ENCODE data around the gene RASGRF2.
"Not testable (repeated sequence)": the region's sequence is repeated elsewhere in the genome, so short reads cannot be mapped to it uniquely, and the experiment has no call there.

The RASGRF2 gene

GRCh38 chr5:80985600-80986228 lies 25.6 kb downstream of the RASGRF2 start:
- DNase-seq, result no peak

GRCh38 chr5:80986382-80986781 lies 26.2 kb downstream of the RASGRF2 start:
- no peak for DNase-seq

DNA sequence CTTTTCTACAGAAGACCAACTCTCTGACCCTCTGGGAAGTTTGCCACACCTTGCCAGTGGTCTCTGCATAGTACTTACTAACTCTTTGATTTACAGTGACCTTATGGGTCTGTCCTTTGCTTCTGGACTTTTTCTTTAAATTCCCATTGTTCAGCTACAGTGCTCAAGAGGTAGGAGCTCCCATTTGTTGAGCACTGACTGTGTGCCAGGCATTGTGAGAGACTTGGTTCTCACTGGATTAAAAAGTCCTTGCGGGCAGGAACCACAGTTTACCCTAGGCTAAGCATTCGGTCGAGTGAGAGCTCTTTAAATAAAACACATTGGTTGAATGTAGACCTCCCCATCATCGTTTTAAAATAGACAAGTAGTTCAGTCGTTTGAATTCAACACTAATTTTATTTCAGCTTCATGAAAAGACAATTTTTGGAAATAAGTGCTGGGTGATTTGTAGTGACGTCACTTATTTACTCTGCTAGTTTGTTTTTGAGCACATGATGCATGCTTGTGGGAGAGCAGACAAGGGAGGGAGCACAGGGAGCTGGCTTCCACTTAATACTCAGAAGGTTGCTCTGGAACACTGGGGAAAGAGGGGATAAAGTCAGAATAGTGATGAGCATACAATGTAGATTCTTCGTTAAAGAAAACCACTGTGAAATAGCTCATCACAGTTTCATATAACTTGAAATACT lies 27.1 kb downstream of the RASGRF2 start:
- no peak for DNase-seq

DNA sequence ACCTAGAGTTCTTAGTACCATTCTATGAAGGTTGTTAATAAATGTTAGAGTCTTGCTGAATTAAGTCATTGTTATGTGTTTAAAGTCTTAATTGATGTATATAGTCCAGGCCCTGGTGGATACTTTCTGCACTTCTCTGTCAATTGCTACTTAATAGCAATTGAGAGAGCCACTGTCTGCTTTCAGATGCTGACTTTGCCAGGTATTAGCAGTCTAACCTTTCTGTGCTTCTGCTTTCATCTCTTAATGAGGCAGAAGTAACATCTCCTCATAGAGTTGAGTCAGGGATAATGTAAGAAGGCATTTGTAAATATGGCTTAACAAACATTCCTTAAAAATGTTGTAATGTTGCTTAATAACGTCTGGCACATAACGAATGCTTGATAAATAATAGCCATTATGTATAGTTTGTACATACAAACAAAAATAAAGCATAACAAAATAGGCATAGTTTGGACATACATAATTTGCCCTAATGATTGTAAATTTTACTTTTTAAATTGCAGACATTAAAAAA lies 28.3 kb downstream of the RASGRF2 start:
- DNase-seq, result no peak

DNA sequence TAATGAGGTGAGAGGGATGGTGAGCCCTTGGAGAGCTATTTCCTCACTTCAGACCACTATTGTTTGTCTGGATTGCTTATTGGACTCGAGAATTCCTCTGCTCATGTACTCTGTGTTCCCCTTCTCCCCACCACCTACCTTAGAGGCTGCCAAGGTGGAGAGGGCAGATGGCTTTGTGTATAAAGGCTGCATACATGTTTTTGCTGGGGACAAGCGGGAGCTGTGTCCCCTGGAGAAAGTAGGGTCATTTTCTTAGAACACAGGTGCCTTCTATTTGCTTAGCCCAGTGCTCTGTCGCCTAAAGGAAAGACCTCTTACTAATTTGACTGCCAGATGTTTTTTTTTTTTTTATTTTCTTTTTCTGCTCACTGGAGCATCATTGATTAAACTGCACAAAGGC lies 29.7 kb downstream of the RASGRF2 start:
- DNase-seq, result no peak

DNA sequence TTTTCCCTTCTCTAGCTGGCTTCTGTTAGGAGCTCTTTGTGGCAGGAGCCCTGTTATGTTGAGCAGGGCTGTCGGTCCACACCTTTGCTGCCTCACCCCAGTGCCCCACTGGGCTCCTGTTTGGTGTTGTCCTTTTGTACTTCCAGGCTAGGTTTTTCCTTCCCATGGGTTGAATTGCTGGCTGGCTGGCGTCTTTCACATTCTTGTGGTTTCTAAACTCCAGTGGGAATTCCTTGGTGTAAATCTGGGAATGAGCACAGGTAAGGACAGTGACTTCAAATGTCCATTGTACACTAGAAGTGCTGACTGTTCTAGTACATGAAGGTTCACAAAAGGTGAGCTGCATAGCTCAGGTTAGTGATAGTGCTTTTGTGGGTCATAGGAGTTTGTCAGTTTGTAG lies 30.4 kb downstream of the RASGRF2 start:
- no peak for DNase-seq

DNA sequence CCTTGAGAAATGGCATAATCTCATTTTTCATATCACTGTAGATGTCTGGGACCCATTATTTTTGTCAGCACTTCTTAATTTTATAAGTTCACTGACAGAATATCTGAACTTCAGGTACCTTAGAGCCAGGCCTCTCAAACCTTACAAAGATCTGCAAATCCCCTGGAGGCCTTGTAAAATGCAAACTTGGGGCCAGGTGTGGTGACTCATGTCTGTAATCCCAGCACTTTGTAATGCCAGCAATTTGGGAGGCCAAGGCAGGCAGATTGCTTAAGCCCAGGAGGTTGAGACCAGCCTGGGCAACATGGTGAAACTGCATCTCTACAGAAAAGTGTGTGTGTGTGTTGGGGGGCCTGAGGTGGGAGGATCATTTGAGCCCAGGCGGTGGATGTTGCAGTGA lies 30.8 kb downstream of the RASGRF2 start:
- no peak for DNase-seq

GRCh38 chr5:80995908-80996307 lies 35.7 kb downstream of the RASGRF2 start:
- no peak for DNase-seq

- DNase-seq, result no peak
These were observed 38.4 kb downstream of the RASGRF2 start for GRCh38 chr5:80998590-80998979.

DNA sequence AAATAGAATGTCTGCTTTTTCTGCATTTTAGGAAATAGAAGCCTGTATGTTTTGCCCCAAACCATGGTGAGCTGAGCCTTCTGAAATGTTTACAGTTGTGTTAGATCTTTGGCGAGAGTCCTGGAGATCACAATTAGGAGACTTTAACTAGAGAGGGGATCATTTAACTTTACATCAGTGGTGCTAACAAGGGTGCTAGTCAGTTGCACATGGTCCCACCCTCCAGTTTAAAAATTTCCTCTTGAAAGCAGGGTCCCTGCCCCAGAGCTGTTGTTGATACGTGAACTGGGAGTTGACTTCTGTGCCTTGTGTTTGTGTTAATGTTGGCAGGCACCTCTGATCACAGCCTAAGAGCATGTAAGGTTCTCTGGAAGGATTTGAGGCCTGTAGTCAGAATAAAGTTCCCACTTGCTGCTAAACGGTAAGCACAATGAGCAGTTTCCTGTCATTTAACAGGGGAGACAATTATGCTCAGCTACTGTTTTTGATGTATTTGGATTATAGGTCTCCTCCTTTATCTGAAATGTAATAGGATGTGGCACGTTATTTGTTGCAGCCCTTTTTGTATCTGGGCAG lies 43.7 kb downstream of the RASGRF2 start:
- DNase-seq, result no peak

DNA sequence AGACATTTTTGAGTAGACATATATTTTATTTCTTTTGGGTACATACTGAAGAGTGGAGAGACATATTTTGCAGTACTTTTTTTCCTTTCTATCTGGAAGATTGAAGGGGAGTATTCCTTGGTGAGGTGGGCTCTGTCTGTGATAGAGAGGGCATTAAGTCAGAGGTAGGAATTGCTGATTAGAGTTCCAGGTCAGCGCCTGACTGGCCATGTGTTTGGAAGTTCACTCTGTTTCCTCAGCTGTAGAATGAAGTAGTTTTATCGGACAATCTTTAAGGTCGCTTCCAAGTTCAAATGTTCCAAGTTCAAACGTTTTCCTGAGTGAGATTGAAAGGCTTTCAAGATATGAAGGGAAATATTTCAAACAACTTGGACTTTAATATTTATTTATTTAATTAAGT lies 45.5 kb downstream of the RASGRF2 start:
- no peak for DNase-seq

GRCh38 chr5:81006231-81006630 lies 46.1 kb downstream of the RASGRF2 start:
- DNase-seq, result no peak

- DNase-seq, result no peak
These were observed 46.9 kb downstream of the RASGRF2 start for GRCh38 chr5:81006947-81007636.

GRCh38 chr5:81007637-81008027 lies 47.5 kb downstream of the RASGRF2 start:
- DNase-seq, result no peak

DNA sequence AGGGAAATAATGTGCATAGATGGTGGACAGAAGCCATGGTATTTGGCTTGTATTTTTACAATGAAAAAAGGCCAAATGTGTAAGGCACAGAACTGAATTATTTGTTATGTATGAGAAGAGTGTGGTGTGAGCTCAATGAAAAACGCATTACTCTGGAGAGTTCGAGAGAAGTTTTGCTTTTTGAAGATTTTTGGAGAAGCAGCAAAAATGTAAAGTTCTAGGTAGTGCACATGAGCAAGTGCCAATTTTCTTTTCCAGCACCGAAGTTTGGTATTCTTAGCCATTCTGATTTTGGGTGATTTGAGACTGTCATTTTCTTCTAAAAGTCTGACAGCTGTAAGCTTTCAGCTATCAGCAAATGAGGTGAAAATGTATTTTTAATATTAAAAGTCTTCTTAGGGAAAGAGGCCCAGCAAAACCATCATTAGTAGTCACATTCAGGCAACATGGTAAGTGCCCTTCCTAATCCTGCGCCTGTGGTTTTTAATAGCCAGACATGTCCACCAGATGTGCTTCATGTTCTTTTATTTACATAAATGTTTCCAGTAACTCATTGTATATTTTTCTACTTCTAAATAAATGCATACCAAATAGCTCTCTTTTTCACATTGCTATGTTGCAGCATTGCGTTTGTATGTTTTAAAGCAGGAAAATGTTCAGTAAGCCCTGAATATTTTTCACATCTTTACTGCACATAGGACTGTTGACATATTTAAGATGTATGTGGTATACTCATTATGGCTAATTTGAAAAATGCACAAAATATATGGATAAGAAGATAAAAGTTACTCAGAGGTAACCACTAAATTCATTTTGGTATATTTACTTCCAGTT lies 50.4 kb downstream of the RASGRF2 start:
- no peak for DNase-seq

GRCh38 chr5:81014348-81014747 lies 54.2 kb downstream of the RASGRF2 start:
- DNase-seq, result no peak

DNA sequence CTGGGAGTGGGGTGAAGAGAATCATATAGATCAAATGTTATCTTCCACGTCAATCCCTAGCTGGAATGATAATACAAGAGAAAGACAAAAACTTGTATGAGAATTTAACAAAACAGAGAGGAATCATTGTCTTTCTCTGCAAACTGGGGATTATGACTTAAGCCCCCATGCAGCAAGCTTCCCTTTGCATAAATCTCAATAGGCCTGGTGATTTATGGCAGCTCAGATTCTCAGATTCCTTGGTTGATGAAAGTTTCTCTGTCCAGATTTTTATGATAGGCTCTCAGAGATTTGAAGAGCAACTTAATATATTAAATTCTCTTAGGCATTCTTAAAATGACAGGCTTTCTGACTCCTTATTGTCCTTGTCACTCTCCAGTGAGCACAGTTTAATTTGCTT lies 56.0 kb downstream of the RASGRF2 start:
- no peak for DNase-seq

- DNase-seq, result no peak
These were observed 57.2 kb downstream of the RASGRF2 start for GRCh38 chr5:81017320-81017719.

DNA sequence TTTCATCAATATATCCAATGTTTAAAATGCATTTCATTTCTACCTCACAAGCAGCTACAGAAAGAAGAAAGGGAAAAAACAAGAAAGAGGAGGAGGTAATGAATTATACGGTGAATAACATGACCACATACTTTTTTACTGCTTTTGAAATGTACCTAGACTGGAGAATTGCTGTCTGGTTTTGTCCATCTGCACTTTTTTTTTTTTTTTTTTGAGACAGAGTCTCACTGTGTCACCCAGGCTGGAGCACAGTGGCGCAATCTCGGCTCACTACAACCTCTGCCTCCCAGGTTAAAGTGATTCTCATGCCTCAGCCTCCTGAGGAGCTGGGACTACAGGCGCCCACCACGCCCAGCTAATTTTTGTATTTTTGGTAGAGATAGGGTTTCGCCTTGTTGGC lies 58.4 kb downstream of the RASGRF2 start:
- not testable (repeated sequence) for DNase-seq

GRCh38 chr5:81019748-81020147 lies 59.6 kb downstream of the RASGRF2 start:
- no peak for DNase-seq

- no peak for DNase-seq
These were observed 60.5 kb downstream of the RASGRF2 start for GRCh38 chr5:81020478-81021167.

DNA sequence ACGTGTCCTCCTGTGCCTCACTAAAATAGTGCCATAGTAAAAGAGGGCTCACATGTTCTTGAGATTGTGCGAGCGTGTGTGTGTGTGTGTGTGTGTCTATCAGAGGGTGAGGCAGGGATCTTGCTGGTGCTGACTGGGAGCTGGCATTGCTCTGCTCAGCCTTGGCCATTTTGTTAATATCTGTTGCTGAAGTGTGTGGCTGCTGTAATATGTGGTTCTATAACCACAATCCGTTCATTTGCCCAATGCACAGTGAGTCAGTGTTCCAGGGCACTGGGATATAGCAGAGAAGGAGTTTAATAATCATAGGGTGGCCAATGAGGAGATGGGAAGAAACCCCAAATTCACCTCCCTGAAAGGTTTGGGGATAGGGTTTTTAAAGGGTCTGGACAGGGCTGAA lies 61.3 kb downstream of the RASGRF2 start:
- DNase-seq, result no peak
